Stimulated activated CD4-positive, alpha-beta T cell treated with anti-CD3 and anti-CD28 coated beads, Interleukin-1b, Interleukin-23, amount 100 ng/mL, for 1 hour (primary cell): ENCODE measurements around the gene MAPK13.
A peak's percentile ranks its signal among the peaks of the same experiment; 100 is the strongest.
"Not testable (repeated sequence)": the region's sequence is repeated elsewhere in the genome, so short reads cannot be mapped to it uniquely, and the experiment has no call there.

Experiments used
- DNase-seq, 2 donors: peaks; one replicate each; pipeline ENCODE4 v3.0.0-alpha.2; 2020; ENCODE audit warnings: low read depth in 2 of 2

Gene MAPK13

DNA sequence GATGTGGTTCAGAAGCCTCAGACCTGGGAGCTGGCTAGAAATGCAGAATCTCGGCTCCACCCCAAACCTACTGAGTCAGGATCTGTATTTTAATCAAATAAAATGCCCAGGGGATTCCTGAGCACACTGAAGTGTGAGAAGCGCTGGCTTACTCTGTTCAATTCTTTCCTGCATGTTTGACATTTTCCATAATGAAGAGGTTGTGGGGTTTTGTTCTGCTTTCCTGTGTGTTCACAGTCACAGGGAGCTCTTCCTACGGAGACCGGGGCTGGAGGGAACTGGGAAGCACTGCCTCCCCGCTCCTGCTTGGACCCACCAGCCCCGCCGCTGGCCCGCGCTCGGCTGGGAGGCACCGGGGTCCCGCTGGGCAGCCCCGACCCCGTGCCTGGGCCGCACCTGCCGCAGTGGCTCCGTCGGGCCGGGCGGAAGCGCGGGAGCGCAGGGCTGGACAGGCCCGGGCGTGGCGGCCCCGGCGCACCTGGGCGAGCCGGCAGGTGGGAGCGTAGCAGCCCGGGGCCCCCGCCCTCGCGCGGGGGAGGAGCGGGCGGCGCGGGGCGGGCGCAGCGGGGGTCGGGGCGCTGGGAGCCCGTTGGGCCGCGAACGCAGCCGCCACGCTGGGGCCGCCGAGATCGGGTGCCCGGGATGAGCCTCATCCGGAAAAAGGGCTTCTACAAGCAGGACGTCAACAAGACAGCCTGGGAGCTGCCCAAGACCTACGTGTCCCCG, at the start of gene MAPK13:
Gene MAPK13 (plus strand): TSS at position 573 of the 726 bp plus-strand sequence. CDS start 70 bp downstream, at position 643.
- no peak for DNase-seq

DNA sequence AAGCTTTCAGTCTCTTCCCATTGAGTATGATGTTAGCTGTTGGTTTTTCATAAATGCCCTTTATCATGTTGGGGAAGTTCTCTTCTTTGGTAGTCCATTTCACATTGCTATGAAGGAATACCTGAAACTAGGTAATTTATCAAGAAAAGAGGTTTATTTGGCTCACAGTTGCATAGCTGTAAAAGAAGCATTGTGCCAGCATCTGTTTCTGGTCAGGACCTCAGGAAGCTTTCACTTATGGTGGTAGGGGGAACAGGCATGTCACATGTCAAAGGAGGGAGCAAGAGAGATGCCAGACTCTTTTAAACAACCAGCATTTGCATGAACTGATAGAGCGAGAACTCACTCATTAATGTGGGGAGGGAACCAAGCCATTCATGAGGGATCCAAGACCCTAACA, 48.0 kb upstream of the MAPK13 start:
- no peak for DNase-seq

DNA sequence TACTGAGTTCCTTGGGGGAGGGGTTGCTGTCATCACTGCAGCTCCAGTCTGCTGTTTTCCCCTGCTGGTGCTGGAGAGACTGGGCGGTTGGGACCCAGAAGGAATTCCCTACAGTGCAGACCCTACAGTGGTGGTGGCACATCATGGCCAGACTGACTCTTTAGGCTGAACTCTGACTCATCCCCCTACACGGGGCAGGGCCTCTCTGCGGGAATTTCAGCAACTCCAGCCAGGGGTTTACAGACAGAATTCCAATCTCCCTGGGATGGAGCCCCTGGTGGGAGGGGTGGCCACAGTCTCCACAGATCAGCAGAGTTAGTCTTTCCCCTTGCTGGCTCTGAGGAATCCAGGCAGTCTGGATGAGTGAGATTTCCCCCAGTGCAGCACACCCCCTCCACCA, 46.9 kb upstream of the MAPK13 start:
- no peak for DNase-seq

DNA sequence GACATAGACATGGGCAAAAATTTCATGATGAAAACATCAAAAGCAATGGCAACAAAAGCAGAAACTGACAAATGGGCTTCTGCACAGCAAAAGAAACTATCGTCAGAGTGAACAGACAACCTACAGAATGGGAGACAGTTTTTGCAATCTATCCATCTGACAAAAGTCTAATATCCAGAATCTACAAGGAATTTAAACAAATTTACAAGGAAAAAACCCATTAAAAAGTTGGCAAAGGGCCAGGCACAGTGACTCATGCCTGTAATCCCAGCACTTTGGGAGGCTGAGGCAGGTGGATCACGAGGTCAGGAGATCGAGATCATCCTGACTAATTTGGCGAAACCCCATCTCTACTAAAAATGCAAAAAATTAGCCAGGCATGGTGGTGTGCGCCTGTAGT, 42.1 kb upstream of the MAPK13 start:
- not testable (repeated sequence) for DNase-seq

DNA sequence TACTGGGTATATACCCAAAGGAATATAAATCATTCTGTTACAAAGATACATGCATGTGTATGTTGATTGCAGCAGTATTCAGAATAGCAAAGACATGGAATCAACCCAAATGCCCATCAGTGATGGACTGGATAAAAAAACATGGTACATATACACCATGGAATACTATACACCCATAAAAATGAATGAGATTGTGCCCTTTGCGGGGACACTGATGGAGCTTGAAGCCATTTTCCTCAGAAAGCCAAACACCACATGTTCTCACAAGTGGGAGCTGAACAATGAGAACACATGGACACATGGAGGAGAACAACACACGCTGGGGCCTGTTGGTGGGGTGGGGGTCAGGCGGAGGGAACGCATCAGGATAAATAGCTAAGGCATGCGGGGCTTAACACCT, 41.3 kb upstream of the MAPK13 start:
- no peak for DNase-seq

DNA sequence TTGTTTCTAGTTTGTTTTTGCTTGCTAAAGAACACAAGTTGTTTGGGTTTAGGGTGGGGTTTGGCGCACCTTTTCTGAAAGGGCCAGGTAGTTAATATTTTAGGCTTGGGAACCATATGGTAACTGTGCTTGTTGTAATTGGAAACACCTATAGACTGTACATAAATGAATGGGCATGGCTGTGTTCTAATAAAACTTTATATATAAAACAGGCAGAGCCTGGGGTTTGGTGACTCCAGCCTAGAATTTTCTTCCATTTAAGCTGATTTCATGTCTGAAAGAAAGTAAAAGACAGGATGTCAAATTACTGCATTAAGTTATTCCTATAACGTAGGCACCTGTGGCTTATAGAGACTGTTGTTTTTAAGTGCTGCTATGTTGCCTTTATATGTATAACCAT, 36.1 kb upstream of the MAPK13 start:
- no peak for DNase-seq

DNA sequence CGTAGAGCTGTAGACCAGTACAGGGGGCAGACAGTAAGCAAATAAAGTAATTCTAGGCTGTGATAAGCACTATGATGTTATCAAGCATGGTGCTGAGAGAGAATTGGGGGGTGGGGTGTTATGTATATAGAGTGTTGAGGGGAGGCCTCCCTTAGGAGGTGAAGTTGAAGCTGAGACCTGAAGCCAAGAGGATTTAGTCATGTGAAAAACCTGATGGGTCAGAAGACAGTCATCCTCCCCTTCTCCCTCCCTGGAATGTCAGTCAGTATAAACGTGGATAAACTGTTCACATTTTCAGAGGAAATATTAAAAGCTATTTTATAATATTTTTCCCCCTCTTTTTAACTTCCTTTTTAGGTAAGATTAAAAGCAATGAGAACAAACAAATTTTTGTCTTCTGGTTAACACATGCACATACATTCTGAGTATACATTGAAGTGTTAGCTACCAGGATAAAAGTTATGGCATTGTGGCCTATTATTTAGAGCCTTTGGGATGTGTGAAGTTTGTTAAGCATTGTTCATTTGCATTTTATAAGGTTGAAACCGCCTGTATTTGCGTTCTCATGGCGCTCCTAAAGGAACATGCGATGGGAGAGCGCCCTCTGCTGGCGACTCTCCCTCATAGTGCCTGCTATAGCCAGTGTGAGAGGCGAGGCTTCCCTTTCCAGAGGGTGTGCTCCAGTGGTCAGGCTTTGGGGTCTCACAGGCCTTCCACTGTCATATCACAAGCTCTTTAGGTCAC, 35.4 kb upstream of the MAPK13 start:
- DNase-seq = peak; percentile 52 to 63

DNA sequence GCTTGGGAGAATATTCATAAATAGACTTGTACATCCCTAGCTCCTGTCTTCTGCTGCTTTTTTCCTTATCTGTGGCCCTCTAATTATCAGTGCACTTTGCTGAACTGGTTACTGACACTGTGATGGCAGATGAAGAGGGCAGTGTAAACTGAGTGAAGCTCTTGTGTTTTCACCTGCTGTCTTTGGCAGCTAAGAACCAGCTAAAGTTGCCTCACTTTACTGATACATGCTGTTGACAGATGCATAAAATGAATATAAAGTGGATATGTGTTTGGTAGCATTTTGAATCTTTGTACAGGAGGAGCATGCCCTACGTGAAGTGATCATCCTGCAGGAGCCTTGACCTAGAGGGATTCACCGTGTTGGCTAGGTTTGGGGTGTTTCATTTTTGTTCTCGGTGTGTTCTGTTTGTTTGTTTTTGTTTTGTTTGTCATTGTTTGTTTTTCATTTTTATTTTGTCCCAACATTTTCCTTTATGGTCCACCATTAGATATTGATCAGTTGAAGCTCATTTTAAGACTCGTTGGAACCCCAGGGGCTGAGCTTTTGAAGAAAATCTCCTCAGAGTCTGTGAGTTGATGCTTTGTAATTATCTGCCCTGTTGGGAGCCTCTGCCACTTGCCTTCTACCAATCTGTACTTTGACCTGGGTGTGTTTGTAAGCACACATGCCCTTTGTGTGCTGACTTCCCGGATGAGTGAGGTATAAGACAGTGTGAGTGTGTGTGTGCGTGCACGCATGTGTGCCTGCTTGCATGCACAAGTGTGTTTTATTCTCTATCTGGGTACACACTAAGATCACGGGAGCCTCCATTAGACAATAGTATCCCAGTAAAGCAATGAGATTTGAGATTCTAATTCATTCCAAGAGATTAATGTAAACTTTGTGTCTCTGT, 34.6 kb upstream of the MAPK13 start:
- DNase-seq = no peak

DNA sequence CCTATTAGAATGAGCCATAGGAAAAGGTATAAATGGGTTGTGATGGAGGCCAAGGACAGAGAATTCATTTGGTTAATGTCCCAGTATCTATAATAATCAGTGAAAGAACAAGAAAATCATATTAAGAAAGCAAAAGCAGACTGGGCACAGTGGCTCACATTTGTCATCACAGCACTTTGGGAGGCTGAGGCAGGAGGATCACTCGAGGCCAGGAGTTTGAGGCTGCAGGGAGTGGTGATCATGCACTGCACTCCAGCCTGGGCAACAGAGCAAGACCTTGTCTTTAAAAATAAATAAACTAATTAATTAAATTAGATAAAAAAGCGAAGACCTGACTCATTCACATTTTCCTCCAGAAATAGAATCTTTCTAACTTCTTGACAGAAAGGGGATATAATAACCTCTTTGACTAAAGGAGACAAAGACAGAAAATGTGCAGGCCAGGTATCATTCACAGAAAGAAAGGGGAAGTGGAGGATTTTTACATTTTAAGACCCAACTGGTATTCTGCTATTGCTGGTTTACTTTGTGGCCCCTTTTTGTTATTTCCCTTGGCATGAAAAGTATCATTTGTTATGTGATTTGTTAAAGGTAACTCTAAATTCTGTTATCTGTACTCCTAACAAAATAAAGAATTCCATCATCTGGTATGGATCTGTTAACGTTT, 31.9 kb upstream of the MAPK13 start:
- DNase-seq = no peak

DNA sequence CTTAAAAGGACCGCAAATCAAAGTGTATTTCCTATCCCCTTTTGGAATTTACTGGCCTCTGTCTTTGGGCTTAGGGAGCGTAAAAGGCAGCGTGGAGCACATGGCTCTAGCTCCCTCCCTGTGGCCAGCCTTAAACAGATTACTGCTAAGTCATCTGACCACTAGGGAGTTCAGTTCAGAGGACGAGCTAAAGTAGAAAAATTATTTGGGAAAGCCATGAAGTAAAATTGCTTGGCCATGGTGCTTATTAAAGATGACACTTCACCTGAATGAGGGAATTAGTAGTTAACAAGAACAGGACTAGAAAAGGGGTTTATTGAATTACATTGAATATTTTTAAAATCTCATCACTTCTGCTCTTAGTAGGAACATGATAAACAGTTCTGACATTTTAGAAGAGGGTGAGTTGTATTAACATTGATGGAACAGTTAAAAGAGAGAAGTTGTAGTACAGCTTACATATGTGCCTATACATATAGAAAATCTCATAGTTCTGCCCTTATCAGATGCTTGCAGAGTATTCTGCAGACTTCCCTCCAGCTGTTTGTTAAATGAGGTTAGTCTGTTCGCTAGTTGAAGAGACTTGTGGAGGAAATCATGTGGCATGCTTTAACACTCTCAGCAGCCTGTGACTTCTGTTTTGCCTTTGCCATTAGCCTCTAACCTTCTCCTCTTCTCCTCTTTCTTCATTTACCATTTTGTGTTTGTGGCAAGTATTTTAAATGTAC, 31.2 kb upstream of the MAPK13 start:
- no peak for DNase-seq

DNA sequence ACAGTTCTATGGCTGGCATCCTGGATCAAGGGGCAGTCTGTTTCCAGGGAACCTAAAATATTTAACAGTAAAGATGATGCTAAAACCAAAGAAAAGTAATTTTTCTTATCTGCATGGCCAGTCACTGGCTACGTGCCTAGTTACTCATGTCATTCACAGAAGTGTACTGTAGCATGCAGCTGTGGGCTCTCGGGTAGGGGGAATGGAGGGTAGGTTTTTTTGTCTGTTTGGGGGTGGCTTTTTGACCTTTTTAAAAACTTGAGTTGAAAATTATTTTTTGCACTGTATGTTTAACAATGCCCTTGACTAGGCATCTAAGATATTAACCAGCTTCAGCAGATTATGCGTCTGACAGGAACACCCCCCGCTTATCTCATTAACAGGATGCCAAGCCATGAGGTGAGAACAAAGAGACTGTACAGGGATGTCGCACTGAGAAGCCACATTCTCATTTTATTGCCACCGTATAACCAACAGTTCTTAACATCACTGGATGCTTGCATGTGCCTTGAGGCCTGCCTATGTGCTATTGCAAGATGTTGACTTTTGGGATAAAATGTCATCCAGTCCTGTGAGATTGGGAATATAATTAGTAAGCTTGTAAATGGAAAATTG, 30.3 kb upstream of the MAPK13 start:
- DNase-seq = no peak

DNA sequence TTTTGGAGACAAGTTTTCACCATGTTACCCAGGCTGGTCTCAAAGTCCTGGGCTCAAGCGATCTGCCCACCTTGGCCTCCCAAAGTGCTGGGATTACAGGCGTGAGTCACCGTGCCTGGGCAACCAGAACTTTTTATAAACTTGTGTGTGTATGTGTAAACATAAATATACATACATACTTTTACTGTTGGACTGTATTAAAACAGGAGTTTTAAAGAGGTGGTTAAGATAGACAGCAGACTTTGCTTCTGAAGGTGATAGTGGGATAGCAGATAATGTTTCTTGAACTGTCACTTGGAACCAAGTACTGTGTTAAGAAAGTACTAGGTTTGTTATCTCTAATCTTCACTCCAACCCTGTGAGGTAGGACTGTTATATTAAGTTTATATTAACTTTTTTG, 28.6 kb upstream of the MAPK13 start:
- DNase-seq = no peak

DNA sequence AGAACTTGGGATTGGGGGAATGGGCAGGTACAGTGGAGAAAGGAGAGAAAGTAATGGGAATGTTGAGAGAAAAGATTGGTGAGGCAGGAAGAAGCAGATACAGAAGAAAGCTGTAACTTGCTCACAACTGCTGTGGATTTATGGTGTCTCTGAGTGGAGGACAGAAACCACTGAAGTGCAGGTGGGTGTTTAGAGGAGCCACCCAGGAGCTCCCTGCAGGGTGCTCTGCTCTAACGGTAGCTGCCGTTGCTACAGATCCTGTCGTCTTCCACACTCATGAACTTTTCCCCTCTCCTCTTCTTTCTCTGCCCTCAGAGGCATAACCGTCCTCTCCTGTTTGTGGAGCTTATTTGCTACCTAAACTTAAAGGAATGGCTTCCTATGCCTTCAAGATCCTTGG, 27.5 kb upstream of the MAPK13 start:
- no peak for DNase-seq

DNA sequence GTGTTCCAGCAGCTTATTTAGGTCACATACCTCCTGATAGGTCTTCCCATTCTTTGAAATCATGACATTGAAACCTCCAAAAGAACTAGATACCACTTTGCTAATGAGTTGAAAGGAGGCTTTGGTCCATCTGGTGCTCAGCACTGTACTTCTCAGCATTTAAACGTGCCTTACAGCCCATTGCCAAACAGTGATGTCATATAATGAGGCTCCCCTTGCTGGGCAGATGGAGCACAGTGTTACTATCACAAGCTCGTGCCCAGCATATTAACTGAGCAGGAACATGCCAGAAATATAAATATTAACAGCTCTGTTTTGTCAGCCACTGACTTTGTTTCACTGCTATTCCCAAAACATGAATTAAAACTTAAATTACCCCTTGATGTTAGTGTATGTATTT, 25.5 kb upstream of the MAPK13 start:
- DNase-seq = no peak

DNA sequence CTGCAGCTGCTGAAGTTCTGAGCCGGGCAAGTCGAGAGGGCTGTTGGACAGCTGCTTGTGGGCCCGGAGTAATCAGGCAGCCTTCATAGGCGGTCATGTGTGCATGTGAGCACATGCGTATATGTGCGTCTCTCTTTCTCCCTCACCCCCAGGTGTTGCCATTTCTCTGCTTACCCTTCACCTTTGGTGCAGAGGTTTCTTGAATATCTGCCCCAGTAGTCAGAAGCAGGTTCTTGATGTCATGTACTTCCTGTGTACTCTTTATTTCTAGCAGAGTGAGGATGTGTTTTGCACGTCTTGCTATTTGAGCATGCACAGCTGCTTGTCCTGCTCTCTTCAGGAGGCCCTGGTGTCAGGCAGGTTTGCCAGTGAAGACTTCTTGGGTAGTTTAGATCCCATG, 21.2 kb upstream of the MAPK13 start:
- DNase-seq = no peak

DNA sequence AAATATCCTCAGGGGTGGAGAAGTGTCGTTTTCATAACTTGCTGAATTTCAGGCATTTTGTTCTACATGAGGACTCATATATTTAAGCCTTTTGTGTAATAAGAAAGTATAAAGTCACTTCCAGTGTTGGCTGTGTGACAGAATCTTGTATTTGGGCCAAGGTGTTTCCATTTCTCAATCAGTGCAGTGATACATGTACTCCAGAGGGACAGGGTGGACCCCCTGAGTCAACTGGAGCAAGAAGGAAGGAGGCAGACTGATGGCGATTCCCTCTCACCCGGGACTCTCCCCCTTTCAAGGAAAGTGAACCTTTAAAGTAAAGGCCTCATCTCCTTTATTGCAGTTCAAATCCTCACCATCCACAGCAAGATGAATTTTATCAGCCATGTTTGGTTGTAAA, 20.3 kb upstream of the MAPK13 start:
- no peak for DNase-seq

DNA sequence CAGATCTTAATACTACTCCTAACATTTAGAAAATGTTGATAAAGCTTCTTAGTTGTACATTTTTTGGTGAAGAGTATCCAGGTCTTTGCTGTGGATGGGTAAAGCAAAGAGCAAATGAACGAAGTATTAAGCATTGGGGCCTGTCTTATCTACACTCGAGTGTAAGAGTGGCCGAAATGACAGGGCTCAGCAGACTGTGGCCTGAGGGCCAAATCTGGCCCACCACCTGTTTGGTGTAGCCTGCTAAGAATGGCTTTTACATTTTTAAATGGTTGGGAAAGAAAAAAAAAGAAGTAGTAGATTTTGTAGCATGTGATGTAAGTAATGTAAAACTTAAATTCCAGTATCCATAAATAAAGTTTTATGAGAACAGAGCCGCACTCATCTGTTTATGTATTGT, 19.4 kb upstream of the MAPK13 start:
- no peak for DNase-seq

DNA sequence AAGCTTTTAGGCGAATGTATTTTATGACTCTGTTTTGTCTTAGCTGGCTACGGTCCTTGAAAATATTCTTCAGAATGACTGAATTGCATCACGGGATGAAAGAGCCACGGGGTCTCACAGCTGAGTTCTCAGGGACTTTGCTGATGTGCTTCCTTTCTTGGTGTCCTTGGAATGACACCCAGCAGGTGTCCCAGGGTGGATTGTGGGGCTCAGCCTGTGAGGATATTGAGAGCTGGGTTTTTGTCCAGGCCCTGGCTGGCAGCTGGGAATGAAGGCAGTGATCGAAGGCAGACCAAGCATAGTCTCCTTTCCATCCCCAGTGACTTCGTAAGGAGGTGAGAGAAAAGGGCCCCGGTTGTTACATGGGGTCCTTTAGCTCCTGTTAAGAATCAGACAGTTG, 18.8 kb upstream of the MAPK13 start:
- DNase-seq = no peak

DNA sequence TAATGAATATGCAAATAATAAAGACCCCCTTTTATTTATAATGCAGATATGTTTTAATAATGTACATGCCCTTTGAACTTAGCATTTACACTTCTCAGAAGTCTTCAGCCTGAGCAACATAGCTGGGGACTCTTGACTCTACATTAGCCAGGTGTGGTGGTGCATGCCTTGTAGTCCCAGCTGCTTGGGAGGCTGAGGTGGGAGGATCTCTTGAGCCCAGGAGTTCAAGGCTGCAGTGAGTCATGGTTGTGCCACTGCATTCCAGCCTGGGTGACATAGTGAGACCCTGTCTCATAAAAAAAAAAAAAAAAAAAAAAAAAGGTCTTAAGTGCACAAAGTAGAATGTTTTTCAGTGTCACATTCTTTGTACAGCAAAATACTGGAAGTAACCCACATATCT, 17.3 kb upstream of the MAPK13 start:
- DNase-seq = no peak

DNA sequence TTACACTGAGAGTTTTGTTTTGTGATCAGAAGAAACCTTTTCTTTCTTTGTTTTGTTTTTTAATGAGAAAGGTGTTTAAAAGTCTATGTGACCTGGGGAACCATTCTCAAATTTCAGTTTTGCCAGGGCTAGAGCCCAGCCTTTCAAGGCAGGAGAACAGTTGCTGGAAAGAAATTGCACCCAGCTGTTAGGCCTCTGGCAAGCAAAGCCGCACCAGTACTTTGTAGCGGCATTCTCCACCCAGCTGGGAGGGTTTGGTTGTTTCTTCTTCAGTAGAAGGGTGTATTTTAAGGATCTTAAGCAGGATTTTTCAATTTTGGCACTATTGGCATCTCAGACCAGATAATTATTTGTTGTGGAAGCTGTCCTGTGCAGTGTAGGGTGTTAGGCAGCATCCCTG, 16.6 kb upstream of the MAPK13 start:
- DNase-seq = no peak
